Naive thymus-derived CD4-positive, alpha-beta T cell (primary cell): ENCODE data around the gene TMPRSS13. TPM values are rescaled to one million over a fixed set of nuclear protein-coding genes. Genes with fewer than 3 reads are reported as not detected.

Experiments used
- ATAC-seq: fragments of 150-1000 bp; cut with Tn5 transposase; 2 replicates; pipeline ENCODE4 v1.10.0; 2021; ENCODE audit warnings: mild to moderate bottlenecking, moderate library complexity
- CTCF ChIA-PET: fragments of 350-600 bp; sonication (Branson Sonifier 250); formaldehyde crosslinking; loops from one replicate; lab custom pipeline; 2021; ENCODE audit warnings: antibody characterized with exemption; lab: Charles Lee
- POLR2A ChIA-PET: fragments of 350-600 bp; sonication (Branson Sonifier 250); formaldehyde crosslinking; loops from one replicate; lab custom pipeline; 2021; ENCODE audit warnings: antibody characterized with exemption, inconsistent platforms; lab: Charles Lee
- DNase-seq, 9 donors: peaks; one replicate each; pipeline versions ENCODE4 v3.0.0 to v3.0.0-alpha.2; 2020 to 2022; ENCODE audit warnings: mixed read lengths in 1 of 9
- H3K27ac ChIP-seq: one replicate; pipeline ENCODE4 v1.7.0; 2013; ENCODE audit warnings: mild to moderate bottlenecking, low read depth, low read length, moderate library complexity
- H3K27me3 ChIP-seq, 2 donors: one replicate each; pipeline ENCODE4 v1.7.0; 2013; ENCODE audit warnings: low read length in 2 of 2, mild to moderate bottlenecking in 2 of 2, moderate library complexity in 2 of 2; ENCODE audit not compliant: control insufficient read depth in 2 of 2, insufficient read depth in 2 of 2
- H3K36me3 ChIP-seq, 3 experiments: 1 replicate in 2 of 3; 2 replicates in 1 of 3; pipeline ENCODE4 v1.7.0; 2013; ENCODE audit warnings: low read length in 3 of 3, mild to moderate bottlenecking in 3 of 3, moderate library complexity in 1 of 3; ENCODE audit not compliant: insufficient read depth in 3 of 3, control insufficient read depth in 2 of 3
- H3K4me1 ChIP-seq, 2 donors: one replicate each; pipeline ENCODE4 v1.7.0; 2013; ENCODE audit warnings: low read length in 2 of 2, mild to moderate bottlenecking in 2 of 2, moderate library complexity in 1 of 2; ENCODE audit not compliant: control insufficient read depth in 2 of 2, insufficient read depth in 2 of 2
- H3K4me3 ChIP-seq: 2 replicates; pipeline ENCODE4 v1.7.0; 2013; ENCODE audit warnings: mild to moderate bottlenecking, low read length
- H3K9me3 ChIP-seq, 3 experiments: 1 replicate in 2 of 3; 2 replicates in 1 of 3; pipeline ENCODE4 v1.7.0; 2013; ENCODE audit warnings: low read length in 3 of 3; ENCODE audit not compliant: control insufficient read depth in 2 of 3
- H3K27ac Mint-ChIP-seq, 9 donors: one replicate each; pipeline ENCODE4 v1.8.0; 2020 to 2022; ENCODE audit warnings: mixed read lengths in 9 of 9, mild to moderate bottlenecking in 8 of 9, moderate library complexity in 5 of 9, inconsistent platforms in 2 of 9
- H3K27me3 Mint-ChIP-seq, 5 donors: one replicate each; pipeline ENCODE4 v1.8.0; 2021 to 2022; ENCODE audit warnings: mixed read lengths in 5 of 5, mild to moderate bottlenecking in 1 of 5
- H3K36me3 Mint-ChIP-seq, 5 donors: one replicate each; pipeline ENCODE4 v1.8.0; 2020 to 2022; ENCODE audit warnings: mixed read lengths in 5 of 5, mild to moderate bottlenecking in 3 of 5, inconsistent platforms in 1 of 5
- H3K4me1 Mint-ChIP-seq, 7 donors: one replicate each; pipeline ENCODE4 v1.8.0; 2020 to 2022; ENCODE audit warnings: mixed read lengths in 7 of 7, mild to moderate bottlenecking in 3 of 7, inconsistent platforms in 1 of 7
- H3K4me3 Mint-ChIP-seq, 10 donors: one replicate each; pipeline ENCODE4 v1.8.0; 2020 to 2022; ENCODE audit warnings: mild to moderate bottlenecking in 10 of 10, mixed read lengths in 10 of 10, moderate library complexity in 6 of 10, inconsistent platforms in 2 of 10
- H3K9me3 Mint-ChIP-seq, 11 donors: one replicate each; pipeline ENCODE4 v1.8.0; 2020 to 2022; ENCODE audit warnings: mixed read lengths in 11 of 11, mild to moderate bottlenecking in 4 of 11, inconsistent platforms in 1 of 11, moderate library complexity in 1 of 11
- intact Hi-C, 2 donors: fragments of 100-400 bp; cut with micrococcal nuclease; formaldehyde crosslinking; loops; one replicate each; pipeline ENCODE4 v1.15.1; 2023
- polyA plus RNA-seq, 2 donors: library from polyadenylated mRNA; unstranded; fragments of 300-500 nt; fragmentation: Illumina TruSeq; gene quantifications; one replicate each; pipeline ENCODE4 v1.2.3, GENCODE V29; 2021
- total RNA-seq, 6 experiments: library from RNA in 5 of 6; stranded (reverse) in 5 of 6; gene quantifications; 1 replicate in 5 of 6; 2 replicates in 1 of 6; pipeline ENCODE4 v1.2.3 and lab custom pipeline; 2021 to 2026

The TMPRSS13 gene
- total and polyA plus RNA-seq, 7 experiments from 2014 or later = 0.47 to 4.1 (median 3.0) TPM

- H3K27me3 ChIP-seq = no peaks in the 10 kb centered on the region
- intact Hi-C loops = loop anchor here in 1 of 2 donors (5.0 kb wide), 1 partner anchor 36 kb away; no protein-coding TSS in a partner anchor
- no peaks in the 10 kb centered on the region for H3K9me3 ChIP-seq
- ATAC-seq = no peak
- no peaks in the 10 kb centered on the region for H3K4me1 ChIP-seq
- no peak overlapping the region for H3K4me3 ChIP-seq
- H3K27ac ChIP-seq = no peak overlapping the region
- H3K4me1 Mint-ChIP-seq = peaks cover 0 to 6% (median 0%) of the 10 kb centered on the region in 7 donors
- no peak overlapping the region for H3K4me3 Mint-ChIP-seq
- POLR2A ChIA-PET = interaction anchor here (0.6 kb wide), 1 partner anchor 1412 kb away, joined by 3 read pairs; no protein-coding TSS in a partner anchor
- no peaks in the 10 kb centered on the region for H3K36me3 ChIP-seq
- CTCF ChIA-PET = interaction anchor here (1.8 kb wide), 1 partner anchor 91 kb away, joined by 4 read pairs; no protein-coding TSS in a partner anchor
- H3K36me3 Mint-ChIP-seq = peaks cover 3 to 14% (median 7%) of the 10 kb centered on the region in 5 donors
- DNase-seq = no peak
- peaks cover 0 to 34% (median 15%) of the 10 kb centered on the region in 5 donors for H3K27me3 Mint-ChIP-seq
- H3K9me3 Mint-ChIP-seq = peaks cover 0 to 14% (median 8%) of the 10 kb centered on the region in 11 donors
- H3K27ac Mint-ChIP-seq = no peak overlapping the region
Measured at GRCh38 chr11:117855912-117856651, 73.1 kb downstream of the TMPRSS13 start.

- H3K4me1 Mint-ChIP-seq = peaks cover 0 to 6% (median 0%) of the 10 kb centered on the region in 7 donors
- H3K27ac Mint-ChIP-seq = no peak overlapping the region
- H3K4me3 Mint-ChIP-seq = no peak overlapping the region
- Histone ChIP-seq H3K27me3 (no peaks in the 10 kb centered on the region), H3K9me3 (no peaks in the 10 kb centered on the region), H3K4me3 (no peak overlapping the region), H3K27ac (no peak overlapping the region), H3K36me3 (no peaks in the 10 kb centered on the region), H3K4me1 (no peaks in the 10 kb centered on the region)
- intact Hi-C loops = loop anchor here in 1 of 2 donors (5.0 kb wide), 1 partner anchor 37 kb away; no protein-coding TSS in a partner anchor
- peaks cover 0 to 36% (median 15%) of the 10 kb centered on the region in 5 donors for H3K27me3 Mint-ChIP-seq
- peaks cover 0 to 14% (median 8%) of the 10 kb centered on the region in 11 donors for H3K9me3 Mint-ChIP-seq
- CTCF ChIA-PET = interaction anchor here (1.8 kb wide), 1 partner anchor 91 kb away, joined by 4 read pairs; no protein-coding TSS in a partner anchor
- POLR2A ChIA-PET = no interaction called here
- H3K36me3 Mint-ChIP-seq = peaks cover 3 to 14% (median 7%) of the 10 kb centered on the region in 5 donors
- DNase-seq (no peak), ATAC-seq (no peak)
Measured at GRCh38 chr11:117855186-117855845, 73.9 kb downstream of the TMPRSS13 start.

DNA sequence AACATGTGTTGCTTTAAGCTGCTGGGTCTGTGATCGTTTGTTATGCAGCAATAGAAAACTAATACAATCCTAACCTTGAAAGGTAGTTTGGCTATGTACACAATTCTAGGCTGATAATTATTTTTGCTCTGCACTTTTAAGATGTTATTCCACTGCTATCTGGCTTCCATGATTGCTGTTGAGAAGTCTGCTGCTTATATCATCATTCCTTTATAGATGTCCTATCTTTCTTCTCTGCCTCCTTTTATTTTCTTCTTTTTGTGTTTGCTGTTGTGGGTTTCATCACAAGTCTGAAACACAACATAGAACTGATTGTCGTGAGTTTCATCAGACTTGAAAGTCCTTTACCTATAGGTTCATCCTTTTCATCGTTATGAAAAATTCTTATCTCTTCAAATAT lies 76.9 kb downstream of the TMPRSS13 start:
- H3K27me3 Mint-ChIP-seq = peaks cover 0 to 46% (median 9%) of the 10 kb centered on the region in 5 donors
- intact Hi-C loops = no loop called here
- peaks cover 0 to 14% (median 8%) of the 10 kb centered on the region in 11 donors for H3K9me3 Mint-ChIP-seq
- POLR2A ChIA-PET = no interaction called here
- H3K36me3 Mint-ChIP-seq = peaks cover 3 to 14% (median 7%) of the 10 kb centered on the region in 5 donors
- CTCF ChIA-PET = interaction anchor here (1.3 kb wide), 1 partner anchor 9 kb away, joined by 5 read pairs; no protein-coding TSS in a partner anchor
- H3K27ac Mint-ChIP-seq = peak overlapping the region in 1 of 9 donors; percentile 15
- H3K4me1 Mint-ChIP-seq = peaks cover 0 to 8% (median 0%) of the 10 kb centered on the region in 7 donors
- H3K9me3 ChIP-seq = no peaks in the 10 kb centered on the region
- H3K27ac ChIP-seq = no peak overlapping the region
- no peaks in the 10 kb centered on the region for H3K27me3 ChIP-seq
- no peak for DNase-seq
- no peaks in the 10 kb centered on the region for H3K36me3 ChIP-seq
- H3K4me1 ChIP-seq = no peaks in the 10 kb centered on the region
- ATAC-seq = no peak
- H3K4me3 Mint-ChIP-seq = no peak overlapping the region
- no peak overlapping the region for H3K4me3 ChIP-seq

DNA sequence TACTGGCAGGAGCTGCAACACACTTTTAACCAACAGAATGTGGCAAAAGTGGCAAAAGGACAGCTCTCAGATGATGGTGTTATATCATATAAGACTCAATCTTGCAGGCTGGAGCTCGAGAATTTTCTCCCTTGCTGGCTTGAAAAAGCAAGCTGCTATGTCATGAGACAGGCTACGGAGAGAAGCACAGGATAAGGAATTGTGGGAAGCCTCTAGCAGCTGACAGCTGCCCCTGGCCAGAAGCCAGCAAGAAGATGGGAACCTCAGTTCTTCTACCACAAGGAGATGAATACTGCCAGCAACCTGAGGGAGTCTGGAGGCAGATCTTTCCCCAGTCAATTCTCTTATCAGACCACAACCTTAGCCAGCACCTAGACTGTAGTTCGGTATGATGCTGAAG lies 77.3 kb downstream of the TMPRSS13 start:
- H3K27ac Mint-ChIP-seq = no peak overlapping the region
- peaks cover 0 to 6% (median 0%) of the 10 kb centered on the region in 7 donors for H3K4me1 Mint-ChIP-seq
- H3K4me1 ChIP-seq = no peaks in the 10 kb centered on the region
- ATAC-seq (no peak), DNase-seq (no peak)
- POLR2A ChIA-PET = no interaction called here
- H3K9me3 ChIP-seq = no peaks in the 10 kb centered on the region
- H3K27me3 Mint-ChIP-seq = peaks cover 0 to 48% (median 6%) of the 10 kb centered on the region in 5 donors
- CTCF ChIA-PET = interaction anchor here (1.3 kb wide), 1 partner anchor 9 kb away, joined by 5 read pairs; no protein-coding TSS in a partner anchor
- H3K9me3 Mint-ChIP-seq = peaks cover 0 to 14% (median 8%) of the 10 kb centered on the region in 11 donors
- no peak overlapping the region for H3K4me3 Mint-ChIP-seq
- no peaks in the 10 kb centered on the region for H3K27me3 ChIP-seq
- no peak overlapping the region for H3K27ac ChIP-seq
- no peaks in the 10 kb centered on the region for H3K36me3 ChIP-seq
- peaks cover 3 to 14% (median 7%) of the 10 kb centered on the region in 5 donors for H3K36me3 Mint-ChIP-seq
- H3K4me3 ChIP-seq = no peak overlapping the region
- intact Hi-C loops = no loop called here

- Mint-ChIP-seq H3K4me3 (no peak overlapping the region), H3K4me1 (peaks cover 0 to 6% (median 0%) of the 10 kb centered on the region in 7 donors), H3K27ac (no peak overlapping the region), H3K9me3 (peaks cover 0 to 14% (median 8%) of the 10 kb centered on the region in 11 donors), H3K36me3 (peaks cover 3 to 14% (median 7%) of the 10 kb centered on the region in 5 donors), H3K27me3 (peaks cover 0 to 53% (median 6%) of the 10 kb centered on the region in 5 donors)
- ChIA-PET POLR2A (no interaction called here), CTCF (interaction anchor here (1.3 to 3.2 kb wide), 2 partner anchors 8 to 202 kb away, joined by 5 to 14 read pairs; no protein-coding TSS in a partner anchor)
- no peaks in the 10 kb centered on the region for H3K4me1 ChIP-seq
- ATAC-seq (no peak), DNase-seq (no peak)
- H3K27me3 ChIP-seq = no peaks in the 10 kb centered on the region
- H3K4me3 ChIP-seq = no peak overlapping the region
- intact Hi-C loops = no loop called here
- H3K36me3 ChIP-seq = no peaks in the 10 kb centered on the region
- no peak overlapping the region for H3K27ac ChIP-seq
- no peaks in the 10 kb centered on the region for H3K9me3 ChIP-seq
Measured at GRCh38 chr11:117851106-117851505, 78.1 kb downstream of the TMPRSS13 start.
